Esophagus squamous epithelium (tissue), 5 donors: ENCODE results near the gene CADM2. TPM values are rescaled to one million over a fixed set of nuclear protein-coding genes. Genes with fewer than 3 reads are reported as not detected.

ENCODE experiments used
- DNase-seq: peaks from one replicate; lab custom pipeline; 2025; lab: John Stamatoyannopoulos, UW
- H3K27ac ChIP-seq, 4 donors: fragments of 200-600 bp; sonication (generic); one replicate each; pipeline ENCODE4 v1.5.1; 2016 to 2019; ENCODE audit warnings: mild to moderate bottlenecking in 1 of 4
- H3K27me3 ChIP-seq, 4 donors: fragments of 200-600 bp; sonication (generic); 1 replicate in 3 of 4; 2 replicates in 1 of 4; pipeline versions ENCODE4 v1.5.1 to v1.6.0; 2017 to 2021; ENCODE audit warnings: antibody characterized with exemption in 1 of 4
- H3K36me3 ChIP-seq, 3 donors: fragments of 200-600 bp; sonication (generic); one replicate each; pipeline ENCODE4 v1.5.1; 2016 to 2019
- H3K4me1 ChIP-seq, 3 donors: fragments of 200-600 bp; sonication (generic); one replicate each; pipeline ENCODE4 v1.5.1; 2017 to 2019
- H3K4me3 ChIP-seq, 4 donors: fragments of 200-600 bp; sonication (generic); 1 replicate in 3 of 4; 2 replicates in 1 of 4; pipeline ENCODE4 v1.5.1; 2016 to 2019; ENCODE audit warnings: mild to moderate bottlenecking in 2 of 4, moderate library complexity in 1 of 4
- H3K9me3 ChIP-seq, 3 donors: fragments of 200-600 bp; sonication (generic); one replicate each; pipeline ENCODE4 v1.5.1; 2016 to 2019
- CTCF ChIP-seq, 6 experiments: fragments of 450-650 bp in 4 of 6; fragments of 200-600 bp in 2 of 6; sonication (generic) in 2 of 6; IDR thresholded peaks; one replicate each; pipeline ENCODE4 v1.5.1; 2016 to 2019; ENCODE audit warnings: antibody characterized with exemption in 6 of 6, mild to moderate bottlenecking in 4 of 6, moderate library complexity in 4 of 6
- POLR2A ChIP-seq, 4 donors: fragments of 450-650 bp; IDR thresholded peaks; one replicate each; pipeline ENCODE4 v1.6.1; 2017; ENCODE audit warnings: antibody characterized with exemption in 4 of 4, mild to moderate bottlenecking in 4 of 4, moderate library complexity in 3 of 4
- WGBS, 2 donors: methylation state at CpG; one replicate each; pipeline ENCODE4 v1.1.5; 2018; 5-methylcytosine and 5-hydroxymethylcytosine counted together
- intact Hi-C: fragments of 100-400 bp; cut with DNase I; formaldehyde crosslinking; loops from one replicate; pipeline ENCODE4 v1.15.0; 2022
- total RNA-seq, 4 donors: library from RNA; depleted of rRNA; stranded (reverse); fragments of >200 nt; gene quantifications; one replicate each; pipeline ENCODE4 v1.1.0, GENCODE V29; 2016
- donor health status: DM: yes; HTN: yes; CAD: no.

Gene CADM2
- total RNA-seq, 4 donors from 2014 or later = 0.08 to 0.76 (median 0.34) TPM

- H3K9me3 ChIP-seq = no peaks in the 10 kb centered on the region
- H3K4me3 ChIP-seq = no peak overlapping the region
- intact Hi-C loops = no loop called here
- 43 to 44% methylated on average over 2 of the region's 2 CpGs for WGBS, 2 donors
- TF ChIP-seq CTCF (IDR thresholded peaks at IDR 0.05) (no peak), POLR2A (IDR thresholded peaks at IDR 0.05) (no peak)
- no peaks in the 10 kb centered on the region for H3K27me3 ChIP-seq
- no peak overlapping the region for H3K27ac ChIP-seq
- no peaks in the 10 kb centered on the region for H3K4me1 ChIP-seq
- no peak for DNase-seq
- H3K36me3 ChIP-seq = no peaks in the 10 kb centered on the region
These were observed 549.9 kb downstream of the CADM2 start for GRCh38 chr3:85508659-85509058.

DNA sequence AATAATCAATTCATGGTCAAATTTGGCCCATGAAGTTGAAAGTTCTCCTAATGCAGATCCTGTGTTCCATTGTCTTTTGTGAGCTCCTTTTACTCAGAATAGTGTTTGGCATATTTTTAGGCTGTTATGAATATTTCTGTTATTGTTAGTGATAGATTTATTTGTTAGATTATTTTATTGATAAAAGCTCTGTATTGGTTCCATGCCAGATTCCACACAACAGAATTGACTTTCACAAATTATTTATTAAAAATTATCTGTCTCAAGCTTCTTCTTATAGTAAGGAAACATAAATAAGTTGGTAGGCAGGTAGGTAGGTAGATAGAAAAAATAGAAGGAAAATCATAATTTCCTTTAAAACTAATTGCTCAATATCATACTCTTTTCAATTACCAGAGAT lies 557.4 kb downstream of the CADM2 start:
- no peak for TF ChIP-seq CTCF (IDR thresholded peaks at IDR 0.05)
- no peak for TF ChIP-seq POLR2A (IDR thresholded peaks at IDR 0.05)
- intact Hi-C loops = no loop called here
- H3K9me3 ChIP-seq = no peaks in the 10 kb centered on the region
- no peaks in the 10 kb centered on the region for H3K36me3 ChIP-seq
- no peaks in the 10 kb centered on the region for H3K27me3 ChIP-seq
- H3K4me3 ChIP-seq = no peak overlapping the region
- no peaks in the 10 kb centered on the region for H3K4me1 ChIP-seq
- no peak for DNase-seq
- no peak overlapping the region for H3K27ac ChIP-seq

DNA sequence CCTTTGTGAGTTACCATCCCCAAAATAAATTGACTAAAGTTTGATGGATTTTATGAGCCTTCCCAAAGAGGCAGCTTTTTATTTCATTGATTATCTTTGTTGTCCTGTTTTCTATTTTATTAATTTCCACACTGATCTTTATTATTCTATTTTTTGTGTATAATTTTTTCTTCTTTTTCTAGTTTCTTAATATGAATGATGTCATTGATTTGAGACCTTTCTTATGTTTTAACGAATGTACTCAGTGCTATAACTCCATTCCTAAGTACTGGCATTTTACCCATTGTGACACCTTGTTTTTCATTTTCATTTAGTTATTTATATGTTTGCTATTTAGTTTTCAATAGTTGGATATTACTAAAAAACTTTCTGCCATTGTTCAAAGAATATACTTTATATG lies 565.3 kb downstream of the CADM2 start:
- no peaks in the 10 kb centered on the region for H3K9me3 ChIP-seq
- H3K36me3 ChIP-seq = no peaks in the 10 kb centered on the region
- TF ChIP-seq POLR2A (IDR thresholded peaks at IDR 0.05) (no peak), CTCF (IDR thresholded peaks at IDR 0.05) (no peak)
- H3K4me3 ChIP-seq = no peak overlapping the region
- DNase-seq = no peak
- 75 to 81% methylated on average over 1 of the region's 1 CpG for WGBS, 2 donors
- intact Hi-C loops = no loop called here
- no peaks in the 10 kb centered on the region for H3K27me3 ChIP-seq
- no peaks in the 10 kb centered on the region for H3K4me1 ChIP-seq
- no peak overlapping the region for H3K27ac ChIP-seq

DNA sequence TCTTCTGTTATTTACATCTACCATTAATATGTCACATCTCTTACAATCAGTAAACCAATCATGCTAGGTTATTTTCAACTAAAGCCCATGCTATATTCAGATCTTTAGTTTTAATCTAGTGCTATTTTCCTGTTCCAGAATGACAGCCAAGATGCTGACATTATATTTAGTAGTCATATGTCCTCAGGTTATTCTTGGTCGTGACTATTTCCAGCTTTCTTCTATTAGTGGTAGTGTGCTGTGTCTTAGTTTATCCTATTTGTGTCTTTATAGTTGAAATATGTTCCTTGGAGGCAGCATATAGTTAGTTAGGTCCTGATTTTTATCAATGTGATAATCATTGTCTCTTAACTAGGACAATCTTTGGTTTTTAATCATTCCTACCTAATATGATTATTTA lies 566.5 kb downstream of the CADM2 start:
- Histone ChIP-seq H3K27me3 (no peaks in the 10 kb centered on the region), H3K9me3 (no peaks in the 10 kb centered on the region), H3K4me1 (no peaks in the 10 kb centered on the region), H3K36me3 (no peaks in the 10 kb centered on the region), H3K4me3 (no peak overlapping the region), H3K27ac (no peak overlapping the region)
- intact Hi-C loops = no loop called here
- DNase-seq = no peak
- WGBS, 2 donors = 27 to 42% methylated on average over 1 of the region's 1 CpG
- TF ChIP-seq POLR2A (IDR thresholded peaks at IDR 0.05) (no peak), CTCF (IDR thresholded peaks at IDR 0.05) (no peak)

DNA sequence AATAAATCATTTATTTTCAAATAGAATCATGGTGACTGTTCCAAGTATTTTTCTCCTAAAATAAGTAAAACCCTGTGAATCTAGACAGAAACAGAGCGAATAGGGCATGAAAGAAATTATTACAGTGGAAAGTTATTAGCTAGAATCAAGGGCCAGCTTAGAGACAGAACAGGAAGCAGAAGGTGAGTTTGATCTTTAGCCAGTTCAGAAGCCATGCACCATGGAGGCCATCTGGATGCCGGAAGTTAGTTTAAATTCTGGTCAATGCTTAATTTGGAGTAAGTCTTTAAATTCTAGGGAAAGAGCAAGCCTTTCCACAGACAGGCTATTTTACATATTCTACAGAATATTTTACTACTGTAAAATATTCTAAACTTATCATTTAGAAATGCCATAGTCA lies 574.8 kb downstream of the CADM2 start:
- H3K27me3 ChIP-seq = no peaks in the 10 kb centered on the region
- H3K9me3 ChIP-seq = no peaks in the 10 kb centered on the region
- no peak overlapping the region for H3K27ac ChIP-seq
- TF ChIP-seq CTCF (IDR thresholded peaks at IDR 0.05) (no peak), POLR2A (IDR thresholded peaks at IDR 0.05) (no peak)
- H3K4me3 ChIP-seq = no peak overlapping the region
- DNase-seq = no peak
- no peaks in the 10 kb centered on the region for H3K36me3 ChIP-seq
- intact Hi-C loops = no loop called here
- no peaks in the 10 kb centered on the region for H3K4me1 ChIP-seq
- WGBS, 2 donors = 60 to 75% methylated on average over 2 of the region's 2 CpGs
